HCT116 (cell line): ENCODE data around the gene CAMK1D. TPM values are rescaled to one million over a fixed set of nuclear protein-coding genes. Genes with fewer than 3 reads are reported as not detected.

Source experiments
- ATAC-seq: fragments of 200-7000 bp; cut with Tn5 transposase; 2 replicates; pipeline ENCODE4 v1.9.1; 2020; ENCODE audit warnings: mild to moderate bottlenecking, moderate library complexity
- BruUV-seq: library from RNA; stranded (reverse); fragments of 400-500 nt; replicated peaks from 2 replicates; lab custom pipeline; 2021; lab: Mats Ljungman, UMichigan
- CTCF ChIA-PET: fragments of 300-600 bp; sonication (Branson Sonifier 250); formaldehyde crosslinking; loops from one replicate; lab custom pipeline; 2021; ENCODE audit warnings: antibody characterized with exemption; lab: Charles Lee
- POLR2A ChIA-PET: fragments of 300-600, 350-600 bp; sonication (Branson Sonifier 250); formaldehyde crosslinking; loops from one replicate; lab custom pipeline; 2021; ENCODE audit warnings: antibody characterized with exemption; lab: Charles Lee
- RAD21 ChIA-PET, 2 experiments: fragments of 300-600 bp; sonication (Branson Sonifier 250); formaldehyde crosslinking; loops; one replicate each; lab custom pipeline; 2023; ENCODE audit warnings: low total read pairs in 2 of 2; ENCODE audit not compliant: uncharacterized antibody in 2 of 2, unreplicated experiment in 2 of 2, low non-redundant PET in 1 of 2; lab: Charles Lee
- DNase-seq: peaks from one replicate; pipeline ENCODE4 v3.0.0-alpha.2; 2010; ENCODE audit warnings: low read depth, low spot score
- H2AFZ ChIP-seq: fragments of 200-600 bp; shearing (Covaris generic), sonication (generic); 2 replicates; pipeline ENCODE4 v1.6.1; 2017; ENCODE audit warnings: low read depth, mixed run types, mixed read lengths, antibody characterized with exemption, low read length; ENCODE audit not compliant: poor library complexity, severe bottlenecking
- H3K27ac ChIP-seq: 2 replicates; pipeline ENCODE4 v1.5.1; 2012; ENCODE audit warnings: low read depth, low read length
- H3K27me3 ChIP-seq: fragments of 200-600 bp; sonication (generic); 2 replicates; pipeline ENCODE4 v1.6.1; 2016; ENCODE audit warnings: mixed run types, low read length, mixed read lengths; ENCODE audit not compliant: insufficient read depth
- H3K36me3 ChIP-seq, 2 experiments: fragments of 200-500 bp in 1 of 2; fragments of 200-600 bp in 1 of 2; sonication (Bioruptor generic) in 1 of 2; sonication (generic) in 1 of 2; 2 replicates each; pipeline versions ENCODE4 v1.5.1 to v1.6.1; 2014 to 2016; ENCODE audit warnings: low read length in 2 of 2, inconsistent platforms in 1 of 2, mixed read lengths in 1 of 2, mixed run types in 1 of 2; ENCODE audit not compliant: insufficient read depth in 2 of 2, control insufficient read depth in 1 of 2
- H3K4me1 ChIP-seq, 2 experiments: fragments of 200-600 bp in 1 of 2; sonication (generic) in 1 of 2; 2 replicates each; pipeline versions ENCODE4 v1.5.1 to v1.6.1; 2012 to 2017; ENCODE audit warnings: low read length in 2 of 2, inconsistent platforms in 1 of 2, mild to moderate bottlenecking in 1 of 2, mixed read lengths in 1 of 2, mixed run types in 1 of 2, moderate library complexity in 1 of 2; ENCODE audit not compliant: insufficient read depth in 2 of 2, control insufficient read depth in 1 of 2
- H3K4me2 ChIP-seq: fragments of 200-600 bp; sonication (generic); 2 replicates; pipeline ENCODE4 v1.6.1; 2017; ENCODE audit warnings: mixed run types, low read length, mixed read lengths
- H3K4me3 ChIP-seq, 2 experiments: fragments of 200-600 bp in 1 of 2; sonication (generic) in 1 of 2; replicated peaks in 1 of 2; 2 replicates each; pipeline ENCODE4 v1.5.1; 2011 to 2016; ENCODE audit warnings: low read length in 2 of 2, control low read depth in 1 of 2, low read depth in 1 of 2, mild to moderate bottlenecking in 1 of 2, mixed read lengths in 1 of 2, mixed run types in 1 of 2
- H3K79me2 ChIP-seq: fragments of 200-600 bp; sonication (generic); 2 replicates; pipeline ENCODE4 v1.6.1; 2017; ENCODE audit warnings: mild to moderate bottlenecking, mixed run types, low read length, moderate library complexity, mixed read lengths; ENCODE audit not compliant: insufficient read depth
- H3K9ac ChIP-seq: fragments of 200-600 bp; sonication (generic); 2 replicates; pipeline ENCODE4 v1.6.1; 2016; ENCODE audit warnings: low read length, mixed read lengths
- H3K9me2 ChIP-seq: fragments of 200-600 bp; sonication (generic), shearing (Covaris generic); 2 replicates; pipeline ENCODE4 v1.6.1; 2017; ENCODE audit warnings: mixed run types, mild to moderate bottlenecking, moderate library complexity; ENCODE audit not compliant: insufficient read depth
- H3K9me3 ChIP-seq, 2 experiments: fragments of 200-500 bp in 1 of 2; fragments of 200-600 bp in 1 of 2; sonication (Bioruptor generic) in 1 of 2; sonication (generic) in 1 of 2; 2 replicates each; pipeline ENCODE4 v1.6.1; 2014 to 2017; ENCODE audit warnings: low read length in 2 of 2, mixed read lengths in 2 of 2, inconsistent platforms in 1 of 2, low read depth in 1 of 2, mild to moderate bottlenecking in 1 of 2, mixed run types in 1 of 2, moderate library complexity in 1 of 2; ENCODE audit not compliant: control insufficient read depth in 1 of 2, insufficient read depth in 1 of 2
- H4K20me1 ChIP-seq: fragments of 200-600 bp; sonication (generic), shearing (Covaris generic); 2 replicates; pipeline ENCODE4 v1.6.1; 2017; ENCODE audit warnings: mixed run types, mild to moderate bottlenecking, moderate library complexity; ENCODE audit not compliant: insufficient read depth
- CBX3 ChIP-seq: IDR thresholded peaks from 2 replicates; pipeline ENCODE4 v1.6.1; 2012; ENCODE audit warnings: low read depth
- CEBPB ChIP-seq: IDR thresholded peaks from 2 replicates; pipeline ENCODE4 v1.6.1; 2012; ENCODE audit warnings: low read depth
- ELF1 ChIP-seq: IDR thresholded peaks from 2 replicates; pipeline ENCODE4 v1.6.1; 2012; ENCODE audit warnings: low read depth, borderline replicate concordance
- EZH2 ChIP-seq: fragments of 200-600 bp; sonication (generic); IDR thresholded peaks from 2 replicates; pipeline ENCODE4 v1.6.1; 2017; ENCODE audit warnings: antibody characterized with exemption, mixed run types
- EZH2phosphoT487 ChIP-seq: fragments of 200-600 bp; IDR thresholded peaks from 2 replicates; pipeline ENCODE4 v1.6.1; 2018; ENCODE audit warnings: antibody characterized with exemption, borderline replicate concordance
- FOSL1 ChIP-seq: IDR thresholded peaks from 2 replicates; pipeline ENCODE4 v1.6.1; 2012; ENCODE audit warnings: low read depth
- JUND ChIP-seq: IDR thresholded peaks from 2 replicates; pipeline ENCODE4 v1.6.1; 2012
- POLR2A ChIP-seq: IDR thresholded peaks from 2 replicates; pipeline ENCODE4 v1.7.0; 2011; ENCODE audit warnings: borderline replicate concordance; ENCODE audit not compliant: insufficient read depth, insufficient read length; ENCODE audit errors: extremely low read depth
- POLR2AphosphoS5 ChIP-seq: IDR thresholded peaks from 2 replicates; pipeline ENCODE4 v1.6.1; 2011; ENCODE audit warnings: mild to moderate bottlenecking, low read depth, low read length, moderate library complexity
- SIN3A ChIP-seq: IDR thresholded peaks from 2 replicates; pipeline ENCODE4 v1.6.1; 2012; ENCODE audit warnings: low read depth
- SP1 ChIP-seq: IDR thresholded peaks from 2 replicates; pipeline ENCODE4 v1.6.1; 2012; ENCODE audit warnings: low read depth
- SRF ChIP-seq: IDR thresholded peaks from 2 replicates; pipeline ENCODE4 v1.6.1; 2012; ENCODE audit warnings: low read depth
- TCF7L2 ChIP-seq: IDR thresholded peaks from 2 replicates; pipeline ENCODE4 v1.7.0; 2011; ENCODE audit warnings: borderline replicate concordance, inconsistent platforms; ENCODE audit not compliant: insufficient read depth, insufficient read length; ENCODE audit errors: extremely low read depth
- ZNF274 ChIP-seq: fragments of 200-500 bp; sonication (Bioruptor generic); IDR thresholded peaks from 2 replicates; pipeline ENCODE4 v1.6.1; 2014; ENCODE audit warnings: mild to moderate bottlenecking, low read depth, low read length, inconsistent platforms
- intact Hi-C: fragments of 100-400 bp; cut with micrococcal nuclease; formaldehyde crosslinking; loops from 2 replicates; pipeline ENCODE4 v1.10.0; 2022
- total RNA-seq: library from RNA; stranded (reverse); gene quantifications from one replicate; pipeline ENCODE4 v1.2.1, GENCODE V29; 2021; ENCODE audit not compliant: unreplicated experiment
- TF ChIP-seq, protein P1 (sequence below), 3 experiments: fragments of 200-600 bp in 1 of 3; sonication (generic) in 1 of 3; IDR thresholded peaks in 2 of 3; conservative IDR thresholded peaks in 1 of 3; 2 replicates each; pipeline ENCODE4 v1.5.1; 2012 to 2017; ENCODE audit warnings: low read depth in 2 of 3, low read length in 2 of 3, antibody characterized with exemption in 1 of 3, borderline replicate concordance in 1 of 3, control low read depth in 1 of 3, mild to moderate bottlenecking in 1 of 3, mixed read lengths in 1 of 3, mixed run types in 1 of 3, moderate library complexity in 1 of 3; ENCODE audit not compliant: insufficient read depth in 1 of 3
- TF ChIP-seq, protein P2 (sequence below): IDR thresholded peaks from 2 replicates; pipeline ENCODE4 v1.6.1; 2012
- TF ChIP-seq, protein P3 (sequence below): IDR thresholded peaks from 2 replicates; pipeline ENCODE4 v1.6.1; 2011; ENCODE audit warnings: mild to moderate bottlenecking, low read length, moderate library complexity; ENCODE audit not compliant: insufficient replicate concordance; ENCODE audit errors: extremely low read depth

Gene CAMK1D
- total RNA-seq, 1 experiment from 2014 or later: 9.6 TPM

DNA sequence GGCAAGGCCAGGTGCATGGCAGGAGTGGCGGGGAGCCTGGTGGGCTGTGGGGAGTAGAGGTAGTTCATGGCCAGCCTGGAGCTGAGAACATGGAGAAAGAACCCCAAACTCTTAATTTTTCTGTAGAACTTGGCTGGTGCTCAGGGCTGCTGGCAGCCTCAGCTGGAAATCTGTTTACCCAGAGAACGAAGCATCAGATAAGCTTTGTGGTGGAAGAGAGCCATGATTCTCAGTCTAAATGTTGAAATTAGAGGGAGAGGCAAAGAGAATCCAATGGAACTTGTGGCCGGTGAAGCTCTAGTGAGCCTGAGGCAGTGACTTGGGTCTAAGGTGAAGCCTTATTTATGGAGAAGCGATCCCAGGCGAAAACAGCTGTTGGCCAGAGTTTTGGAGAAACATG is 525.8 kb downstream of the CAMK1D start (continued):
- TF ChIP-seq, protein P1, sequence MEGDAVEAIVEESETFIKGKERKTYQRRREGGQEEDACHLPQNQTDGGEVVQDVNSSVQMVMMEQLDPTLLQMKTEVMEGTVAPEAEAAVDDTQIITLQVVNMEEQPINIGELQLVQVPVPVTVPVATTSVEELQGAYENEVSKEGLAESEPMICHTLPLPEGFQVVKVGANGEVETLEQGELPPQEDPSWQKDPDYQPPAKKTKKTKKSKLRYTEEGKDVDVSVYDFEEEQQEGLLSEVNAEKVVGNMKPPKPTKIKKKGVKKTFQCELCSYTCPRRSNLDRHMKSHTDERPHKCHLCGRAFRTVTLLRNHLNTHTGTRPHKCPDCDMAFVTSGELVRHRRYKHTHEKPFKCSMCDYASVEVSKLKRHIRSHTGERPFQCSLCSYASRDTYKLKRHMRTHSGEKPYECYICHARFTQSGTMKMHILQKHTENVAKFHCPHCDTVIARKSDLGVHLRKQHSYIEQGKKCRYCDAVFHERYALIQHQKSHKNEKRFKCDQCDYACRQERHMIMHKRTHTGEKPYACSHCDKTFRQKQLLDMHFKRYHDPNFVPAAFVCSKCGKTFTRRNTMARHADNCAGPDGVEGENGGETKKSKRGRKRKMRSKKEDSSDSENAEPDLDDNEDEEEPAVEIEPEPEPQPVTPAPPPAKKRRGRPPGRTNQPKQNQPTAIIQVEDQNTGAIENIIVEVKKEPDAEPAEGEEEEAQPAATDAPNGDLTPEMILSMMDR (IDR thresholded peaks at IDR 0.05 in 2 of 3, conservative IDR thresholded peaks at IDR 0.05 in 1 of 3; ENCODE audit: borderline replicate concordance in 1 of 3, insufficient read depth in 1 of 3, low read depth in 2 of 3, low read length in 2 of 3): no peak
- TF ChIP-seq, protein P2, sequence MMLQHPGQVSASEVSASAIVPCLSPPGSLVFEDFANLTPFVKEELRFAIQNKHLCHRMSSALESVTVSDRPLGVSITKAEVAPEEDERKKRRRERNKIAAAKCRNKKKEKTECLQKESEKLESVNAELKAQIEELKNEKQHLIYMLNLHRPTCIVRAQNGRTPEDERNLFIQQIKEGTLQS: no peak
- TF ChIP-seq POLR2A: no peak
- TF ChIP-seq TCF7L2: no peak
- no peak for TF ChIP-seq EZH2
- no peak for TF ChIP-seq CEBPB
- no peak for TF ChIP-seq EZH2phosphoT487
- no peak for TF ChIP-seq SIN3A
- TF ChIP-seq SP1: no peak

DNA sequence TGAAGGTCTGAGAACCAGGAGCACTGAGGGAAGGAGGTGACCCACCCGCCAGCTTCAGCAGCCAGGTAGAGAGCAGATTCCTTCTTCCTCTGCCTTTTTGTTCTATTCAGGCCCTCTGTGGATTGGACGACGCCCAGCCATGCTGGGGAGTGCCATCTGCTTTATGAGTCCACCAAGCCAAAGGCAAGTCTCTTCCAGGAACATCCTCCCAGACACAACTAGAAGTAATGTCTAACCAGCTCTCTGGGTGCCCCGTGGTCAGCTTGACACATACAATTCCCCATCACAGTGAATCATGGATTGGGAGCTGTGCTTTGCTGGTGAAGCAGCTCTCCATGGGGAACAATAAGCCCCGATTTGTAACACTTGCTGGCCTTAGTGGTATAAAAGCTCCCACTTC is 526.9 kb downstream of the CAMK1D start:
- H3K4me3 ChIP-seq: no peak overlapping the region
- intact Hi-C loops: no loop called here
- H3K4me1 ChIP-seq: no peaks in the 10 kb centered on the region
- H3K27ac ChIP-seq: no peak overlapping the region
- no peak overlapping the region for H2AFZ ChIP-seq
- ChIA-PET CTCF (interaction anchor here (1.7 kb wide), 1 partner anchor 26 kb away, joined by 5 read pairs; no protein-coding TSS in a partner anchor), POLR2A (no interaction called here), RAD21 (no interaction called here)
- no peak overlapping the region for H3K4me2 ChIP-seq
- no peaks in the 10 kb centered on the region for H3K36me3 ChIP-seq
- no peak overlapping the region for H3K9ac ChIP-seq
- no peaks in the 10 kb centered on the region for H4K20me1 ChIP-seq
- H3K9me2 ChIP-seq: no peaks in the 10 kb centered on the region
- H3K9me3 ChIP-seq: no peaks in the 10 kb centered on the region
- no peak for DNase-seq
- H3K27me3 ChIP-seq: no peaks in the 10 kb centered on the region; the same call in 1 of the 2 replicates
- TF ChIP-seq FOSL1 (no peak), TCF7L2 (no peak), CEBPB (no peak), ZNF274 (no peak), POLR2AphosphoS5 (no peak), POLR2A (no peak), JUND (no peak), ELF1 (no peak), EZH2 (no peak), SP1 (no peak), SRF (no peak), CBX3 (no peak)
- TF ChIP-seq, protein P1 (IDR thresholded peaks at IDR 0.05 in 2 of 3, conservative IDR thresholded peaks at IDR 0.05 in 1 of 3; ENCODE audit: borderline replicate concordance in 1 of 3, insufficient read depth in 1 of 3, low read depth in 2 of 3, low read length in 2 of 3): no peak
- TF ChIP-seq, protein P3, sequence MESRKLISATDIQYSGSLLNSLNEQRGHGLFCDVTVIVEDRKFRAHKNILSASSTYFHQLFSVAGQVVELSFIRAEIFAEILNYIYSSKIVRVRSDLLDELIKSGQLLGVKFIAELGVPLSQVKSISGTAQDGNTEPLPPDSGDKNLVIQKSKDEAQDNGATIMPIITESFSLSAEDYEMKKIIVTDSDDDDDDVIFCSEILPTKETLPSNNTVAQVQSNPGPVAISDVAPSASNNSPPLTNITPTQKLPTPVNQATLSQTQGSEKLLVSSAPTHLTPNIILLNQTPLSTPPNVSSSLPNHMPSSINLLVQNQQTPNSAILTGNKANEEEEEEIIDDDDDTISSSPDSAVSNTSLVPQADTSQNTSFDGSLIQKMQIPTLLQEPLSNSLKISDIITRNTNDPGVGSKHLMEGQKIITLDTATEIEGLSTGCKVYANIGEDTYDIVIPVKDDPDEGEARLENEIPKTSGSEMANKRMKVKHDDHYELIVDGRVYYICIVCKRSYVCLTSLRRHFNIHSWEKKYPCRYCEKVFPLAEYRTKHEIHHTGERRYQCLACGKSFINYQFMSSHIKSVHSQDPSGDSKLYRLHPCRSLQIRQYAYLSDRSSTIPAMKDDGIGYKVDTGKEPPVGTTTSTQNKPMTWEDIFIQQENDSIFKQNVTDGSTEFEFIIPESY: no peak
- TF ChIP-seq, all 23 proteins: peak for 0
- no peaks in the 10 kb centered on the region for H3K79me2 ChIP-seq
- no TSS peak for BruUV-seq
- ATAC-seq: no peak
